ENCODE measurements around the gene CHST7.

Gene CHST7

GRCh38 chrX:46642145-46642544 lies 68.6 kb downstream of the CHST7 start:
- TF ChIP-seq CTCF (IDR thresholded peaks at IDR 0.05; ENCODE audit: control insufficient read depth, extremely low read depth, insufficient read depth), result peak; percentile 27; the same call in 1 of the 2 replicates
- H3K4me3 ChIP-seq (ENCODE audit: low read depth, low read length), result no peak overlapping the region
- peak; percentile 28 for DNase-seq (ENCODE audit: low read depth)

- no peak overlapping the region for H3K4me3 ChIP-seq (ENCODE audit: low read depth, low read length)
- DNase-seq (ENCODE audit: low read depth), result no peak
- no peak for TF ChIP-seq CTCF (IDR thresholded peaks at IDR 0.05; ENCODE audit: control insufficient read depth, extremely low read depth, insufficient read depth)
These were observed 70.1 kb downstream of the CHST7 start for GRCh38 chrX:46643636-46644035.

DNA sequence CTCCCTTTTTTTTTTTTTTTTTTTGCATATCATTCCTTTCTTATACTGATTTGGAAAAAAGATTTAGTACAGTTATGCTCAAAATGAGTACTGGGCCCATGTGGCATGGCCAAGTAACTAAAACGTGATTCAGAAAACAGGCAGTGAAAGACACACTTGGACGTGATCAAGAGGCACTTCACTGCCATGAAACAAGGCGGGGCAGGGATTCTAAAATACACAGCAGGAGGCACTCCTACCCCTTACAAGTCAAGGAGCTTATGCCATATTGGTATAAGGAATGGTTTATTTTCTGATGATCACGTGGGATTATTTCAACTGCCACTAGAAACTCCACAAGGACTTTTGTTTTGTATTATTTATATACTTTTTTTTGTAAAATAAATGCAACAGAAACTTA lies 72.0 kb downstream of the CHST7 start:
- H3K4me3 ChIP-seq (ENCODE audit: low read depth, low read length), result no peak overlapping the region
- no peak for TF ChIP-seq CTCF (IDR thresholded peaks at IDR 0.05; ENCODE audit: control insufficient read depth, extremely low read depth, insufficient read depth)
- DNase-seq (ENCODE audit: low read depth), result no peak

GRCh38 chrX:46647251-46647650 lies 73.7 kb downstream of the CHST7 start:
- H3K4me3 ChIP-seq (ENCODE audit: low read depth, low read length), result no peak overlapping the region
- no peak for TF ChIP-seq CTCF (IDR thresholded peaks at IDR 0.05; ENCODE audit: control insufficient read depth, extremely low read depth, insufficient read depth)
- DNase-seq (ENCODE audit: low read depth), result no peak
